ENCODE measurements around the gene SPHK1.

Gene SPHK1

GRCh38 chr17:76385892-76386786 lies 1.7 kb downstream of the SPHK1 start:
- DNase-seq, result peak; percentile 90 to 98

- peak in 1 of 2 experiments; percentile 53 for DNase-seq
Measured at GRCh38 chr17:76386966-76387765, 2.8 kb downstream of the SPHK1 start.

- no peak for DNase-seq
Measured at GRCh38 chr17:76388966-76389888, 4.8 kb downstream of the SPHK1 start.

GRCh38 chr17:76390003-76390421 lies 5.6 kb downstream of the SPHK1 start:
- no peak for DNase-seq

GRCh38 chr17:76391200-76391715 lies 6.8 kb downstream of the SPHK1 start:
- DNase-seq, result no peak

- DNase-seq, result no peak
Measured at GRCh38 chr17:76394166-76394565, 9.8 kb downstream of the SPHK1 start.

GRCh38 chr17:76395980-76396379 lies 11.6 kb downstream of the SPHK1 start:
- no peak for DNase-seq

GRCh38 chr17:76397184-76397583 lies 12.8 kb downstream of the SPHK1 start:
- DNase-seq, result no peak

GRCh38 chr17:76397687-76398522 lies 13.5 kb downstream of the SPHK1 start:
- DNase-seq, result peak; percentile 85 to 95

- no peak for DNase-seq
Measured at GRCh38 chr17:76398523-76399174, 14.2 kb downstream of the SPHK1 start.

GRCh38 chr17:76399175-76400172 lies 15.1 kb downstream of the SPHK1 start:
- no peak for DNase-seq

- DNase-seq, result peak; percentile 35 to 64
Measured at GRCh38 chr17:76402711-76403110, 18.3 kb downstream of the SPHK1 start.

GRCh38 chr17:76404256-76404655 lies 19.8 kb downstream of the SPHK1 start:
- no peak for DNase-seq

GRCh38 chr17:76404976-76405563 lies 20.7 kb downstream of the SPHK1 start:
- DNase-seq, result no peak

- DNase-seq, result no peak
Measured at GRCh38 chr17:76405607-76405966, 21.2 kb downstream of the SPHK1 start.

GRCh38 chr17:76405967-76406647 lies 21.7 kb downstream of the SPHK1 start:
- DNase-seq, result peak; percentile 99 to 100

GRCh38 chr17:76407509-76407908 lies 23.1 kb downstream of the SPHK1 start:
- DNase-seq, result no peak

- DNase-seq, result peak; percentile 80 to 81
Measured at GRCh38 chr17:76408037-76408849, 23.8 kb downstream of the SPHK1 start.

All from NCI-H524 (cell line).